ENCODE results near the gene RBL2.
"Not testable (repeated sequence)": the region's sequence is repeated elsewhere in the genome, so short reads cannot be mapped to it uniquely, and the experiment has no call there.

Gene RBL2

GRCh38 chr16:53506254-53506653 is 72.0 kb downstream of the RBL2 start:
- DNase-seq (ENCODE audit: low read depth in 2 of 2, low spot score in 1 of 2), result no peak

- DNase-seq (ENCODE audit: low read depth in 2 of 2, low spot score in 1 of 2), result no peak
Measured at GRCh38 chr16:53507464-53508179, 73.4 kb downstream of the RBL2 start.

GRCh38 chr16:53509906-53510703 is 75.8 kb downstream of the RBL2 start:
- DNase-seq (ENCODE audit: low read depth in 2 of 2, low spot score in 1 of 2), result peak in 1 of 2 donors; percentile 29

DNA sequence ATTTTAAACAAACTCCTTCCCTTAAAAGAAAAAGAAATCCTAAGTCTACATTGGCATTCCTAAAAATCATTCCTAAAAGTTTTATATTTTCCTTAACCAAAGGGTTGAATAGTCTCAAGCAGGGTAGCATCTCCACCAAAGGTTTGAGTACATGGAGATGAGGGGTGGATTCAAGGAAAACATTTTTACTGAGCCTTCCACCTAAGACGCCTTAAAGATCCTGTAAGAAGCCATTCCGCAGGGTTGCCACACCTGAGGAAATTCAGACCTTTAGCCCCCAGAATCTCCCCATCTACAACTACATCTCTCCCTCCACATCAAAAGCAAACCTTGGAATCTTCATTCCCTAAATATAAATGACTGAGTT is 76.4 kb downstream of the RBL2 start:
- DNase-seq (ENCODE audit: low read depth in 2 of 2, low spot score in 1 of 2), result no peak

DNA sequence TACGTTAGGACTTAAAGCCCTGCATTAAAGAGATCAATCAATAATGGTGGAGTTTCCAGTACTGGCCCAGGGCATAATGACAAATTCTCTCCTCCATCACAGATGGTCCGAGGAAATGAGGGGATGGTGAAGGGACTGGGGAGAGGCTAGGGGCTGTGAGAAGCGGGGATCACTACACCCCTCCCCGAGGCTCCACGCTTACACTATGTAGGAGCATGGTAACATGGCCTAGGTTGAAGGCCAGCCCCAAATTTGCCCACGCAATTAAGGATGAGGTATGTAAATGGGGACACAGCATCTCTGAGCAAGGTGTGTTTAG is 76.8 kb downstream of the RBL2 start:
- no peak for DNase-seq (ENCODE audit: low read depth in 2 of 2, low spot score in 1 of 2)

DNA sequence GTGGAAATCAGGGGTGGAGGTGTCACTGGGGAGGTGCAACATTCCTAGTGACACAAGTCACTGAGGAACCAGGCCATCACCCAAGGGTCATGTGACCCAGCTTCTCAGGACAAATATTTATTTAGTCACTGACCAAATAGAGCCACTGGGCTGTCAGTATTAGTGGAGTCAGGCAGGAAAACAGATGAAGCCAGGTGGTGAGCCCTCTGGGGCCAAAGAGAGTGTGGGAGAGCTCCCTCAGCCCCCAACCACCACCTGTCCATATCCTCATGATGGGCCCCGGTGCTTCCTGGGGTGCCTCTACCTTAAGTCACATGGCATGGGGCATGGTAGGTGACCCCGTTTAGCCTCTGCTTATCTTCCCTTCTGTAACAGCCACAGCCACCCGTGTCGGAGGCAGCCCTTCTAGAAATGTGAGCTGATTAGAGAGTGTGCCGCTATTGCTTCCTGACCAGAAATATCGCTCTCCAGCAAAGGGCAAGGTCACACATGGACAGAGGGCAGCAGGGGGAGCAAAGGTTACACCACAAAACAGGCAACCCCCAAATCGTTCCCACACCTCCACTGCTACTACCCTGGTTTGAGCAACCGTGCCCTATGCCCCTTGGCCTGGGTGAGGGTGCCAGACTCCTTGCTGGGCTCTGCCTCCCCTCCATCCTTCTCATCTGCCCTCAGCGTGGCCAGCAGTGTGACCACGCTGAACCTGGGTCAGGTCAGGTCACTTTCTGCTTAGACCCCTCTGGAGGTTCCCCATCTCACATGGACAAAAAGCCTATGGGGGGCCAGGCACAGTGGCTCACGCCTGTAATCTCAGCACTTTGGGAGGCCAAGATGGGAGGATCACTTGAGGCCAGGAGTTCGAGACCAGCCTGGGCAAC is 77.4 kb downstream of the RBL2 start:
- no peak for DNase-seq (ENCODE audit: low read depth in 2 of 2, low spot score in 1 of 2)

- not testable (repeated sequence) for DNase-seq (ENCODE audit: low read depth in 2 of 2, low spot score in 1 of 2)
Measured at GRCh38 chr16:53512795-53513194, 78.5 kb downstream of the RBL2 start.

GRCh38 chr16:53515259-53515658 is 81.0 kb downstream of the RBL2 start:
- DNase-seq (ENCODE audit: low read depth in 2 of 2, low spot score in 1 of 2), result no peak

DNA sequence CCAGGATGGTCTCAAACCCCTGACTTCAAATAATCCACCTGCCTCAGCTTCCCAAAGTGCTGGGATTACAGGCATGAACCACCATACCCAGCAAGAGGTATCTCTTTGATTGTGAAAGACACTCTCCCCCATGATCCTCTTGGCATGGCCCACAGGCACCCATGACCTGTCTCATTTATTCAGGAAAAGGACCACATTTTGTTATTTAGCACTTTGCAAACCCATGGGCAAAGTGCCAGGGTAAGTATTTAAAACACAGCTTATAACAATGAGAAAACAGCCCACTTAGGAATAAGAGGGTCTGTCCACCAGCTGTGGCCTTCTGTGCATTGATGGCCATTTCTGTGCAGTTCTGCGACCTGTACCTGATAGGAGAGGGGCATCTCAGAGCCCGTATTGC is 81.5 kb downstream of the RBL2 start:
- DNase-seq (ENCODE audit: low read depth in 2 of 2, low spot score in 1 of 2), result no peak

DNA sequence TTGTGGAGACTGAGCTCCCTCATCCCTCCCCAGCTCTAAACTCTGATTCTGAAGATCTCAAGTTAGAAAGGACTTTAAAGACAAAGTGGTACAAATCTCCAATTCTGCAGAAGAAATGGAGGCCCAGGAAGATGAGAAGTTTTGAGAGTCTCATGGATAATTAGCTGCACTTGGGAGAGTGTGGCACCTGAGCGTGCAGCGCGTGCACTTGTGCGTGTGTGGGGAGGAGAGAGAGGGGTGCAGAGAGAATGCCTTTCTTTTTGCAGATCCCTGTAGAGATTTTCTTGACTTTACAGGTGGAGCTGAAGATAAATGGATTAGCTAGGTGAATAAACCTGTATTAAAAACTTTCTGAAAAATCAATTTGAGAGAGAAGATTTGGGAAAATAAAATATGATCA is 83.6 kb downstream of the RBL2 start:
- no peak for DNase-seq (ENCODE audit: low read depth in 2 of 2, low spot score in 1 of 2)

DNA sequence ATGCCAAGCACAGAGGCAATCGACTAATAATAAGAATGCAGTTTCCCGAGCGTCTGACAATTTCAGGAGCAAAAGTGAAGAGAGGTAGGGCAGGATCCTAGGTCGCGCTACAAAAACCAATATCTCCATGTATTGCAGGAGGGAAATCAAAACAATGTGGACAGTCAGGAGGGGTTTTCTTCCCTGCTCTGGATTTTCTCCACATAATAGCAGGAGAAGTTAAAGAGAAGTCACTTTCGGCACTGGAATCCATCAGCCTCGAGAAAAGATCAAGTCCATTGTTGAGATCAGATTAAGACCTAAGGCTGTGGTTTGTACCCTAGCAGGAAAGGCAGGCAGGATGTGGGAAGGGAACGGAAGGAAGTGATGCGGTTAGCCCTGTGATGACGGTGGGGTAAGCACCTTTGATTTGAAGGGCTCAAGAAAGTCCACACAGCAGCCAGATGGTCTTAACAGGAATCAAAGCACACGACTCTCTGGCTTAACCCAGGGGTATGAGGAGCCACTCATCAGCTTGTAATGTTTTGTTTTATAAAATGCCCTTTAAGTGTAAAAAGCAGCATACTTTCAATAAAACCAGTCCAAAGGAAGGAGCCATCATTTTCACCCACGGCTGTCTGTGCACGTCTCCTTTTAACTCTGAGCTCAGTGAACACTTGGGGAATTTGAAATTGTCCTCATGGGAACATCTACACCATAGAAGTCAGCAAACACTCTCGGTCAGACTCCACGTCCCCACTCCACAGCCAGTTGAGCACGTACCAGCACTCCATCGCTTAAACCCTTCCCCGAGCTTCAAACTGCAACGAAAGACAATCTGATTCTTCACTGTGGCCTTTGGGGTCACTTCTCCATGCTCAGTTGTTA is 84.5 kb downstream of the RBL2 start:
- DNase-seq (ENCODE audit: low read depth in 2 of 2, low spot score in 1 of 2), result peak; percentile 50 to 54

DNA sequence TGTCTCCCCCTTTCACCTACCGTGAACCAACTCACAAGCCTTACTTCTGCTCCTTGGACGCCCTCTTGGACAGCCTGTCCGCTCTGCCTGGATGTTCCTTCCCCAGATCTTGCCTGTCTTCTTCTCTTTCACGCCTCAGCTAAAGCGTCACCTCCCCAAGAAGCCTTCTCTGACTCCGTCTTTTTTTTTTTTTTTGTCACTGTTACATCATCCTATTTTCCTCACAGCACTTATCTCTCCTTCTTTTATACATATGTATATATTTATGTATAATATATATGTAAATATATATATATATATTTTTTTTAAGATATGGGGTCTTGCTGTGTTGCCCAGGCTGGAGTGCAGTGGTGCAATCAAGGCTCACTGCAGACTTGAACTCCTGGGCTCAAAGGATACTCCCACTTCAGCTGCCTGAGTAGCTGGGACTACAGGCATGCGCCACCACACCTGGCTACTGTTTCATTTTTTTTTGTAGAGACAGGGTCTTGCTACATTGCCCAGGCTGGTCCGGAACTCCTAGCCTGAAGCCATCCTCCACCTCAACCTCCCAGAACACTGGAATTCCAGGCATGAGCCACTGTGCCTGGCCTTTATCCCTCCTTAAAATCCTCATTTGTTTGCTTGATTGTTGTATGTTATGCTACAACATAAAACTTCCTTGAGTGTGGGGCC is 85.3 kb downstream of the RBL2 start:
- DNase-seq (ENCODE audit: low read depth in 2 of 2, low spot score in 1 of 2), result no peak

DNA sequence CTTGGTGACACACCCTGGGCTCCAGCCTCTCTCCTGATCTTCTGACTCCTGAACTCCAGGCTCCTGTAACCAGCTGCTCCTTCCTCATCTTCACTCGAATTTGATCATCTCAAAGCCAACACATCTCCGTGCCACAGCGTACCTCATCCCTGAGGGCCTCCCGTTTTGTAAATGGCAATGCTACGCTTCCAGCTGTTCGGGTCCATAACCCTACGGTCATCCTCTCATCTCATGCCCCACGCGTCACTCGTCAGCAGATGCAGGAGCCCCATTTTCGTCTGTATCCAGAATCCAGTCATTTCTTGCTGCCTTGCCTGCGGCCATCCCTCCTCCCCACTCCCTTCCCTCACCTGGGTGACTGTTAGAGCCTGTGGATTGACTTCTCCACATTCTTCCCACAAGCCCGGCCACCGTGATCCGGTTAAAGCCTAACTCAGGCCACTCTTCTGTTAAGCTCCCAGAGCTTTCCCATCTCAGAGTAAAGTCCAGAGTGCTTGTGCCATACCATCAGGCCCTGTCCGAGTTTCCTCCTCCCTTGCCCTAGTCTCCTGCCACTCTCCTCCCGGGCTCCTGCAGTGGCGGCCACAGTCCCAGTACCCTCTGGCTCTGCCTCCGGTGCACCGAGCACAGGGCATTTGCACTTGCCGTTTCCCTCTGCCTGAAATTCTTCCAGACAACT is 89.0 kb downstream of the RBL2 start:
- DNase-seq (ENCODE audit: low read depth in 2 of 2, low spot score in 1 of 2), result no peak

DNA sequence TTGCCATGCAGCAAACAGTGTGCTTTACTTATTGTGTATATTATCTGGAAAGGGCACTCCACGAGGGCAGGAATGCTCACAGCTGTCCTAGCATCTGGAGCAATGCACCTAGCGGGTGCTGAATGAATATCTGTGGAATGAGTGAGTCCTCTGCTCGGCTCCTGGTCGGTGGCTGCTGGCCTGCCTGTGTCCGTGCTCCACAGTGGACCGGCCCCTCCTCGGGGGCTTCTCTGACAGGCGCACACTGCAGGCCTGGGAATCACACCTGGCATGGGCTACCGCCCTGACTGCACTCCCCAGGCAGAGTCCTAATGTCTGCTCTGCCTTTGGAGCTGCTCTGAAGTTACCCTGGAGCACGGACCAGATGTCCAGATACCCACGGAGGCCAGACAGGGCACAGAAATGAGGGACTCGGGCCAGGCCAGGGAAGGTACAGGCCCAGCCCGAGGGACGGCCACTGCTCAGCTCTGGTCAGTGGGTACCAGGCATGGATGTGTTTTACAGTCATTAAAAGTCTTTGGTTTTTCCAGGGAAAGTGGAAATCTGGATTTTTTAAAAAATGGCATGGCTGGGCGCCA is 89.8 kb downstream of the RBL2 start:
- DNase-seq (ENCODE audit: low read depth in 2 of 2, low spot score in 1 of 2), result no peak

DNA sequence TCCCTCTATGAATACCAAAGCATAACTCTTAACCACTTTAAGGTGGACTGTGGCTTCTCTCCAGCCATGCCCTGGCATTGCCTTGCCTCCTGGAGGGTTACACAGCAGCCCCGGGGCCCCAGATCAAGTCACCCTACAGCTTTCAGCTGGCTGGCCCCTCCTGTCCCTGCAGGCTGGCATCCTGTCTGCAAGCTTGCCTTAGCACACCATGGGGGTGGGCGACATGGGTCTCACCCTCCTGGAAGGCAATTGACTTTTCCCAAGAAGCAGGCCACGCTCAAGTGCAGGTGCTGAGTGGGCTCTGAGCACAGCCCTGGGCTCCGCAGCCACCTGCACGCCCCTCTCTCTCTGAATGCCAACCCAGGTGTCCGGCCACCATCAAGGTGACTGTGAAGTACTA is 94.5 kb downstream of the RBL2 start:
- DNase-seq (ENCODE audit: low read depth in 2 of 2, low spot score in 1 of 2), result no peak

DNA sequence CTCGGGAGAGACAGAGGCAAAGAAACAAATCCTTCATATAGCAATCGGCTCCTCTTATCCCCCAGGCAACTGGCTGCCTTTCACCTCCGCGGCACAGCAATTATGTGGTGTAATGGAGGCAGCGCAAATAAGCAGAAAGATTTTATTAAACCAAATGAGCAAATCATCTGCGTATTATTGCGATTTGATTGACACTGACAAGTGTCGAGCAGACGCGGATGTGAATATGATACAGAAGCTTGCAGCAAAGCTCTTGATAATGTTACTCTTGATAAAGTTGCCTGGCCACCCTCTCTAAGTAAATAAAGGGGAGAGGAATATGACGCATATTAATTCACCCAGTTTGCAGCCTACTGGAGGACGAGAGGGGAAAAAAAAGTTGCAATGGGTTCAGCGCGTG is 95.2 kb downstream of the RBL2 start:
- DNase-seq (ENCODE audit: low read depth in 2 of 2, low spot score in 1 of 2), result no peak

DNA sequence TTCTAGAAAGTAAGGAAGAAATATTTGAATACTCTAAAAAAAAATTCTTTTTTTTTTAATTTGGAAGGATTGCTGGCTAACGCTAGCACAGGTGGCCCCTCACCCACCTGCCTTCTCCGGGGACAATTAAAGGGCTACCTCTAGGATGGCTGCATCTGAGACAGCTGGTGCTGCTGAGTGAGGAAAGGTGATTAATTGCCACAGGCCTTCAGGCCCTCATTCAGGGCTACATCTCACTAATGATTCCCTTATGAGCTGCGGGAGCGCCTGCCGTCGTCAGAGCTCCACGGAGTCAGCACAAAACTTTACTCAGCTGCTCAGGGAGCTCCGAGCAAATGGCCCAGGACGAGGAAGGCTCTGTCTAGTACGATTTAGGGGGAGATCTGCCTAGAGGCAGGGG is 95.8 kb downstream of the RBL2 start:
- no peak for DNase-seq (ENCODE audit: low read depth in 2 of 2, low spot score in 1 of 2)

- no peak for DNase-seq (ENCODE audit: low read depth in 2 of 2, low spot score in 1 of 2)
Measured at GRCh38 chr16:53530741-53531140, 96.5 kb downstream of the RBL2 start.

DNA sequence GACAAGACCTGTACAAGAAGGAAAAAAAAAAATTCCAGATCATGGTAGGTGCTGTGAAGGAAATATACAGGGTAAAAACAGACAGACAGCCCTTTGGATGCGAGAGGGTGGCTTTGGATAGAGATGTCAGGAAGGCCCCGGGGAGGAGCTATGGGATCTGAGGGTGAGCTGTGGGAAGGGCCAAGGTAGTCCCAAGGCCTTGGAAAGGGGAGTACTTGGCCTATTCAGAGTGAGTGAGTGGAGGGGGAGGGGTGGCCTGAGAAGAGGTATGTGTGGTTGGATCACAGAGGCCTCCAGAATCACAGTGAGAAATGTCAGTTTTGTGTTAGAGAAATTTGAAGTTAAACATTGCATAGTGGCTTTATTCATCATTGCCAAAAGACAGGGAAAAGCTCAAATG is 99.9 kb downstream of the RBL2 start:
- DNase-seq (ENCODE audit: low read depth in 2 of 2, low spot score in 1 of 2), result no peak

- DNase-seq (ENCODE audit: low read depth in 2 of 2, low spot score in 1 of 2), result no peak
Measured at GRCh38 chr16:53537626-53538025, 103.4 kb downstream of the RBL2 start.
